Keratinocyte (primary cell): ENCODE results near the gene TBC1D20. TPM values are rescaled to one million over a fixed set of nuclear protein-coding genes. Genes with fewer than 3 reads are reported as not detected.
"Not testable (repeated sequence)": the region's sequence is repeated elsewhere in the genome, so short reads cannot be mapped to it uniquely, and the experiment has no call there.

ENCODE experiments used
- DNase-seq: peaks from one replicate; pipeline ENCODE4 v3.0.0-alpha.2; 2011; ENCODE audit warnings: low read depth, missing footprints, low spot score
- FAIRE-seq: peaks from 2 replicates; lab custom pipeline; 2011; peaks lifted over from hg19 to GRCh38; lab: Jason Lieb, UNC
- H2AFZ ChIP-seq: 2 replicates; pipeline ENCODE4 v1.6.0; 2012; ENCODE audit warnings: low read length, control low read depth, inconsistent platforms; ENCODE audit not compliant: control insufficient read depth
- H3K27ac ChIP-seq: 2 replicates; pipeline ENCODE4 v1.5.1; 2011; ENCODE audit warnings: low read length; ENCODE audit not compliant: control insufficient read depth, insufficient read depth
- H3K27me3 ChIP-seq: 3 replicates; pipeline ENCODE4 v1.6.0; 2011; ENCODE audit warnings: low read length; ENCODE audit not compliant: control insufficient read depth, insufficient read depth; ENCODE audit errors: extremely low read depth
- H3K36me3 ChIP-seq, 2 experiments: 2 replicates in 1 of 2; 3 replicates in 1 of 2; pipeline ENCODE4 v1.5.1; 2011; ENCODE audit warnings: low read length in 2 of 2, mild to moderate bottlenecking in 1 of 2; ENCODE audit not compliant: control insufficient read depth in 2 of 2, insufficient read depth in 2 of 2; ENCODE audit errors: extremely low read depth in 1 of 2
- H3K4me1 ChIP-seq: 3 replicates; pipeline ENCODE4 v1.5.1; 2011; ENCODE audit warnings: low read length; ENCODE audit not compliant: control insufficient read depth, insufficient read depth; ENCODE audit errors: extremely low read depth
- H3K4me2 ChIP-seq: 3 replicates; pipeline ENCODE4 v1.6.0; 2011; ENCODE audit warnings: low read depth, low read length; ENCODE audit not compliant: control insufficient read depth, insufficient read depth; ENCODE audit errors: extremely low read depth
- H3K4me3 ChIP-seq, 3 experiments: fragments of 200-600 bp in 1 of 3; sonication (generic) in 1 of 3; 2 replicates in 2 of 3; 3 replicates in 1 of 3; pipeline ENCODE4 v1.5.1; 2011 to 2016; ENCODE audit warnings: low read length in 3 of 3, mild to moderate bottlenecking in 3 of 3, control low read depth in 2 of 3, inconsistent platforms in 1 of 3, low read depth in 1 of 3, mixed read lengths in 1 of 3, mixed run types in 1 of 3, moderate library complexity in 1 of 3; ENCODE audit not compliant: control insufficient read depth in 2 of 3, insufficient read depth in 2 of 3; ENCODE audit errors: extremely low read depth in 1 of 3
- H3K79me2 ChIP-seq: 2 replicates; pipeline ENCODE4 v1.6.0; 2012; ENCODE audit warnings: low read length; ENCODE audit not compliant: control insufficient read depth, insufficient read depth
- H3K9ac ChIP-seq: 3 replicates; pipeline ENCODE4 v1.6.0; 2011; ENCODE audit warnings: low read length; ENCODE audit not compliant: control insufficient read depth, insufficient read depth; ENCODE audit errors: extremely low read depth
- H3K9me1 ChIP-seq: 3 replicates; pipeline ENCODE4 v1.6.0; 2011; ENCODE audit warnings: low read length; ENCODE audit not compliant: control insufficient read depth, insufficient read depth; ENCODE audit errors: extremely low read depth
- H3K9me3 ChIP-seq: 2 replicates; pipeline ENCODE4 v1.5.1; 2012; ENCODE audit warnings: low read depth, low read length; ENCODE audit not compliant: control insufficient read depth
- H4K20me1 ChIP-seq: 3 replicates; pipeline ENCODE4 v1.6.0; 2011; ENCODE audit warnings: low read length; ENCODE audit not compliant: control insufficient read depth, insufficient read depth; ENCODE audit errors: extremely low read depth
- CTCF ChIP-seq, 3 experiments: IDR thresholded peaks in 1 of 3; conservative IDR thresholded peaks in 1 of 3; optimal IDR thresholded peaks in 1 of 3; 2 replicates in 2 of 3; 3 replicates in 1 of 3; pipeline versions ENCODE3 to v1.5.1; 2011; ENCODE audit warnings: low read length in 3 of 3, mild to moderate bottlenecking in 3 of 3, moderate library complexity in 2 of 3, control low read depth in 1 of 3, inconsistent platforms in 1 of 3; ENCODE audit not compliant: insufficient read depth in 2 of 3; ENCODE audit errors: extremely low read depth in 1 of 3
- EZH2 ChIP-seq: IDR thresholded peaks from one replicate; pipeline ENCODE4 v1.6.1; 2012; ENCODE audit warnings: inconsistent platforms, mild to moderate bottlenecking, low read length, moderate library complexity
- dilution Hi-C: fragments of 300-500 bp; cut with MboI; formaldehyde crosslinking; loops from one replicate; pipeline ENCODE4 v1.7.0; 2020; ENCODE audit warnings: low sequenced_read_pairs; ENCODE audit not compliant: extremely low pct_ligation_motif_present
- polyA plus RNA-seq, 5 experiments: library from polyadenylated mRNA; depleted of rRNA in 3 of 5; stranded (reverse) in 3 of 5; stranded (forward) in 1 of 5; unstranded in 1 of 5; fragments of >200 nt; gene quantifications; 1 replicate in 1 of 5; 2 replicates in 3 of 5; 3 replicates in 1 of 5; pipeline versions ENCODE4 v1.2.1 to v1.2.3, GENCODE V29; 2011 to 2012; ENCODE audit warnings: missing spikeins in 2 of 5, low read depth in 1 of 5, low replicate concordance in 1 of 5

TBC1D20 gene
- polyA plus RNA-seq, 1 donor (not counting 4 experiments of a cell fraction or from before 2014, with no cell fraction given): 24.5 TPM

- FAIRE-seq: no peak
- Histone ChIP-seq H3K79me2 (peaks cover 1% of the 10 kb centered on the region), H3K9me1 (no peaks in the 10 kb centered on the region), H3K4me2 (no peak overlapping the region), H3K4me1 (peaks cover 13% of the 10 kb centered on the region), H3K9me3 (no peaks in the 10 kb centered on the region), H2AFZ (no peak overlapping the region), H3K9ac (no peak overlapping the region), H3K27ac (no peak overlapping the region), H3K27me3 (no peaks in the 10 kb centered on the region), H4K20me1 (no peaks in the 10 kb centered on the region), H3K36me3 (peaks cover 36 to 57% of the 10 kb centered on the region in 2 experiments), H3K4me3 (no peak overlapping the region)
- no peak for DNase-seq
- TF ChIP-seq CTCF (optimal IDR thresholded peaks at IDR 0.05 in 1 of 3, IDR thresholded peaks at IDR 0.05 in 1 of 3, conservative IDR thresholded peaks at IDR 0.05 in 1 of 3; ENCODE audit: extremely low read depth in 1 of 3, insufficient read depth in 2 of 3, low read length in 3 of 3) (no peak), EZH2 (no peak)
- dilution Hi-C loops: no loop called here
These were observed 66.1 kb downstream of the TBC1D20 start for GRCh38 chr20:396252-396618.

GRCh38 chr20:393296-393695, 69.0 kb downstream of the TBC1D20 start:
- H3K9ac ChIP-seq, H3K27ac ChIP-seq, H4K20me1 ChIP-seq, DNase-seq, H3K4me1 ChIP-seq, H2AFZ ChIP-seq, H3K9me3 ChIP-seq, H3K4me3 ChIP-seq, H3K4me2 ChIP-seq, H3K27me3 ChIP-seq, FAIRE-seq, dilution Hi-C loops, H3K9me1 ChIP-seq: not testable (repeated sequence)
- peaks cover 10% of the 10 kb centered on the region for H3K79me2 ChIP-seq
- peaks cover 55 to 84% of the 10 kb centered on the region in 2 experiments for H3K36me3 ChIP-seq

- H3K9ac ChIP-seq: no peak overlapping the region
- dilution Hi-C loops: no loop called here
- TF ChIP-seq CTCF (optimal IDR thresholded peaks at IDR 0.05 in 1 of 3, IDR thresholded peaks at IDR 0.05 in 1 of 3, conservative IDR thresholded peaks at IDR 0.05 in 1 of 3; ENCODE audit: extremely low read depth in 1 of 3, insufficient read depth in 2 of 3, low read length in 3 of 3) (no peak), EZH2 (no peak)
- H3K4me2 ChIP-seq: no peak overlapping the region
- peaks cover 15% of the 10 kb centered on the region for H4K20me1 ChIP-seq
- DNase-seq: no peak
- no peaks in the 10 kb centered on the region for H3K27me3 ChIP-seq
- H3K9me3 ChIP-seq: no peaks in the 10 kb centered on the region
- peaks cover 52 to 80% of the 10 kb centered on the region in 2 experiments for H3K36me3 ChIP-seq
- no peak overlapping the region for H3K27ac ChIP-seq
- no peaks in the 10 kb centered on the region for H3K4me1 ChIP-seq
- no peak for FAIRE-seq
- H3K4me3 ChIP-seq: no peak overlapping the region
- peaks cover 24% of the 10 kb centered on the region for H3K79me2 ChIP-seq
- no peak overlapping the region for H2AFZ ChIP-seq
- no peaks in the 10 kb centered on the region for H3K9me1 ChIP-seq
These were observed 71.2 kb downstream of the TBC1D20 start for GRCh38 chr20:391041-391711.
